Measurements from ENCODE around the gene GALNT15. TPM values are rescaled to one million over a fixed set of nuclear protein-coding genes. Genes with fewer than 3 reads are reported as not detected.
A peak's percentile ranks its signal among the peaks of the same experiment; 100 is the strongest.

GALNT15 gene
- total RNA-seq, 4 donors from 2014 or later, result 386 to 830 (median 768) TPM

- no peaks in the 10 kb centered on the region for H3K36me3 ChIP-seq
- WGBS, 2 donors, result 96 to 100% methylated on average over 2 of the region's 2 CpGs
- no peak overlapping the region for H3K4me3 ChIP-seq
- peaks cover 0 to 11% (median 0%) of the 10 kb centered on the region in 4 donors for H3K9me3 ChIP-seq
- no peak for DNase-seq (ENCODE audit: low spot score in 2 of 2)
- TF ChIP-seq POLR2A (IDR thresholded peaks at IDR 0.05) (no peak), CTCF (IDR thresholded peaks at IDR 0.05) (no peak), EP300 (IDR thresholded peaks at IDR 0.05) (no peak)
- no peaks in the 10 kb centered on the region for H3K27me3 ChIP-seq
- peak overlapping the region in 1 of 4 donors; percentile 12 for H3K27ac ChIP-seq
- H3K4me1 ChIP-seq, result peaks cover 0 to 33% (median 3%) of the 10 kb centered on the region in 4 donors
Observed at GRCh38 chr3:16145176-16145575, 29.3 kb upstream of the GALNT15 start.

- H3K27ac ChIP-seq, result peak overlapping the region in 1 of 4 donors; percentile 89
- 75 to 91% methylated on average over 2 of the region's 2 CpGs for WGBS, 2 donors
- peaks cover 0 to 11% (median 0%) of the 10 kb centered on the region in 4 donors for H3K9me3 ChIP-seq
- TF ChIP-seq CTCF (IDR thresholded peaks at IDR 0.05) (no peak), POLR2A (IDR thresholded peaks at IDR 0.05) (no peak), EP300 (IDR thresholded peaks at IDR 0.05) (no peak)
- H3K27me3 ChIP-seq, result no peaks in the 10 kb centered on the region
- no peaks in the 10 kb centered on the region for H3K36me3 ChIP-seq
- peaks cover 0 to 33% (median 3%) of the 10 kb centered on the region in 4 donors for H3K4me1 ChIP-seq
- DNase-seq (ENCODE audit: low spot score in 2 of 2), result no peak
- H3K4me3 ChIP-seq, result no peak overlapping the region
Observed at GRCh38 chr3:16146015-16146730, 28.3 kb upstream of the GALNT15 start.

- Histone ChIP-seq H3K4me1 (peaks cover 0 to 28% (median 3%) of the 10 kb centered on the region in 4 donors), H3K4me3 (no peak overlapping the region), H3K27ac (peak overlapping the region in 3 of 4 donors; percentile 45 to 89 (median 81)), H3K9me3 (peaks cover 0 to 11% (median 0%) of the 10 kb centered on the region in 4 donors), H3K36me3 (no peaks in the 10 kb centered on the region), H3K27me3 (no peaks in the 10 kb centered on the region)
- TF ChIP-seq EP300 (IDR thresholded peaks at IDR 0.05) (no peak), CTCF (IDR thresholded peaks at IDR 0.05) (no peak), POLR2A (IDR thresholded peaks at IDR 0.05) (no peak)
- WGBS, 2 donors, result 87 to 89% methylated on average over 2 of the region's 2 CpGs
- no peak for DNase-seq (ENCODE audit: low spot score in 2 of 2)
Observed at GRCh38 chr3:16147220-16147994, 27.1 kb upstream of the GALNT15 start.

DNA sequence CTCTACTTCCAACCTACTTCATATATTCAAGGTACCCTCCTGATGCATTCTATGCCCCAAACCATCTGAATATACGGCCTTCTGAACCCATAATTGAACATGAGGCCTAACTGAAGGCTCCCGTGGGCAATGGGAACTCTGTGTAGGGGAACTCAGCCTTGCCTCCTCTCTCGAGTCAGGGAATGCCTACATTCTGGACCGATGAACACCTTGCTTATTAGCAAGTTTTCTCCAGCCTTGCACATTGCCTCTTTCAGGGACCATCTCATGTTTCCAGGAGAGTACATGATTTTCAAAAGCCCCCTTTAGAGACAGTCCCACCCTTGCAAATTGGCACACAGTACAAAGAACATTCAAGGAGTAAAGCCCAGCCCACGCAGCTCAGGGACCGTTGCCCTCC lies 26.3 kb upstream of the GALNT15 start:
- TF ChIP-seq POLR2A (IDR thresholded peaks at IDR 0.05) (no peak), CTCF (IDR thresholded peaks at IDR 0.05) (no peak), EP300 (IDR thresholded peaks at IDR 0.05) (no peak)
- Histone ChIP-seq H3K27me3 (no peaks in the 10 kb centered on the region), H3K4me1 (peaks cover 0 to 24% (median 3%) of the 10 kb centered on the region in 4 donors), H3K9me3 (peaks cover 0 to 15% (median 0%) of the 10 kb centered on the region in 4 donors), H3K27ac (peak overlapping the region; percentile 45 to 89 (median 80)), H3K36me3 (no peaks in the 10 kb centered on the region), H3K4me3 (no peak overlapping the region)
- DNase-seq (ENCODE audit: low spot score in 2 of 2), result no peak
- WGBS, 2 donors, result 72 to 79% methylated on average over 6 of the region's 6 CpGs

DNA sequence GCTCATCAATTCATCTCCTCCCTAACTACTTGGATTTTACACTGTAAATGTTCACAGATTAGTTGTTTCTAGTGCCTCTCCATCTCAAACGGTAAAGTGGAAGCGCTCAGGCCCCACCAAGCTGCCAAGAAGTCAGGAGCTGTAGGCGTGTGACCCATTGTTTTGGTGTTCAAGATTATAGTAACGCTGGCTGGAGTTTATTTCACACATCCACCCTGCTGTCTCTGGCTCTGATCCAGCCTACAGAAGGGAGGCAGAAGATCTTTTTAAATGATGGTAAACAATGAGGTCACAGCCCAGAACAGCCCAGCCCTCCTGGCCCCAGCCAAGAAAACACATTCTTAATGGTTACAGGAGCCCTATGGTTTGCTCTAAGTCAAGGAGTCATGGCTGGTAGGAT lies 25.7 kb upstream of the GALNT15 start:
- TF ChIP-seq EP300 (IDR thresholded peaks at IDR 0.05), result peak; percentile 69 to 94
- no peak for TF ChIP-seq CTCF (IDR thresholded peaks at IDR 0.05)
- Histone ChIP-seq H3K27ac (peak overlapping the region; percentile 45 to 89 (median 80)), H3K9me3 (peaks cover 0 to 9% (median 0%) of the 10 kb centered on the region in 4 donors), H3K4me3 (no peak overlapping the region), H3K27me3 (no peaks in the 10 kb centered on the region), H3K4me1 (peaks cover 0 to 24% (median 3%) of the 10 kb centered on the region in 4 donors), H3K36me3 (no peaks in the 10 kb centered on the region)
- WGBS, 2 donors, result 26 to 30% methylated on average over 4 of the region's 4 CpGs
- DNase-seq (ENCODE audit: low spot score in 2 of 2), result peak; percentile 81 to 94

All from tibial nerve (tissue), 4 donors.